OCI-LY7 (cell line): ENCODE data around the gene GUCA1C.

Experiments used
- CTCF ChIP-seq: fragments of 200-600 bp; sonication (generic); conservative IDR thresholded peaks from 2 replicates; pipeline ENCODE4 v1.5.1; 2014; ENCODE audit warnings: mild to moderate bottlenecking, antibody characterized with exemption, low read length, moderate library complexity, mixed read lengths
- EZH2phosphoT487 ChIP-seq: fragments of 200-600 bp; sonication (generic); IDR thresholded peaks from 2 replicates; pipeline ENCODE4 v1.6.1; 2018; ENCODE audit warnings: low read depth, borderline replicate concordance, mild to moderate bottlenecking, mixed run types, antibody characterized with exemption, low read length, moderate library complexity, mixed read lengths

DNA sequence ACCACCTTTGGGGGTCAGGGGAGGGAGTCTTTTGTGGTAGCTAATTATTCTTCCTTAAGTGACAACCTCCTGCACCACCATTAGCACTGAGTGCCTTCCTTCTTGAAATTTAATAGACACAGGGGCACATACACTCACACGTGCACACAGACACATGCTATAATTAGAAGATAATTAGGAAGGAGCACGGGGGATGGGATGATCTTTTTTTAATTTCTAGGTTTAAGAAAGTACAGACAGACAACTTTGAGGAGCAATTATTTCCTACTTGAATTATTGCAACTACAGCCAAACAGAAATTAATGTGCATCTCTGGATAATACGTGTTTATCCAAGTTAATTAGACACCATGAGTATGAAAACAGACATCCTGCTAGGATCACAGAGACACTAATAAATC is 44.8 kb upstream of the GUCA1C start:
- TF ChIP-seq CTCF = no peak
- TF ChIP-seq EZH2phosphoT487 = no peak
